Stimulated activated naive CD8-positive, alpha-beta T cell treated with anti-CD3 and anti-CD28 coated beads, Interleukin-15, amount 100 ng/mL, for 72 hours (primary cell): ENCODE data around the gene GGT7.

Experiments
- ATAC-seq: fragments of 150-1000 bp; cut with Tn5 transposase; 2 replicates; pipeline ENCODE4 v1.10.0; 2021; ENCODE audit warnings: mild to moderate bottlenecking, moderate library complexity
- DNase-seq, 2 donors: peaks; one replicate each; pipeline ENCODE4 v3.0.0; 2021 to 2022
- H3K27ac Mint-ChIP-seq, 2 donors: one replicate each; pipeline ENCODE4 v1.8.0; 2022; ENCODE audit warnings: mild to moderate bottlenecking in 2 of 2, mixed read lengths in 2 of 2, moderate library complexity in 2 of 2
- H3K27me3 Mint-ChIP-seq: one replicate; pipeline ENCODE4 v1.8.0; 2022; ENCODE audit warnings: mixed read lengths
- H3K4me1 Mint-ChIP-seq: one replicate; pipeline ENCODE4 v1.8.0; 2022; ENCODE audit warnings: mild to moderate bottlenecking, mixed read lengths
- H3K4me3 Mint-ChIP-seq, 2 donors: one replicate each; pipeline ENCODE4 v1.8.0; 2022; ENCODE audit warnings: mild to moderate bottlenecking in 2 of 2, mixed read lengths in 2 of 2, moderate library complexity in 1 of 2
- H3K9me3 Mint-ChIP-seq, 2 donors: one replicate each; pipeline ENCODE4 v1.8.0; 2022; ENCODE audit warnings: mixed read lengths in 2 of 2

Gene GGT7

GRCh38 chr20:34871966-34872621 lies 562 bp downstream of the GGT7 start:
- peak overlapping the region; percentile 1 to 92 for H3K27ac Mint-ChIP-seq
- no peaks in the 10 kb centered on the region for H3K9me3 Mint-ChIP-seq
- peaks cover 63% of the 10 kb centered on the region for H3K4me1 Mint-ChIP-seq
- no peaks in the 10 kb centered on the region for H3K27me3 Mint-ChIP-seq
- ATAC-seq (no peak), DNase-seq (peak in 1 of 2 donors; percentile 18)
- H3K4me3 Mint-ChIP-seq = peak overlapping the region; percentile 93 to 94

GRCh38 chr20:34871320-34871926 lies 1.2 kb downstream of the GGT7 start:
- no peak for ATAC-seq
- no peaks in the 10 kb centered on the region for H3K9me3 Mint-ChIP-seq
- peak overlapping the region; percentile 93 to 94 for H3K4me3 Mint-ChIP-seq
- H3K4me1 Mint-ChIP-seq = peaks cover 57% of the 10 kb centered on the region
- H3K27ac Mint-ChIP-seq = peak overlapping the region in 1 of 2 donors; percentile 32
- DNase-seq = no peak
- no peaks in the 10 kb centered on the region for H3K27me3 Mint-ChIP-seq

GRCh38 chr20:34864216-34864615 lies 8.4 kb downstream of the GGT7 start:
- DNase-seq (no peak), ATAC-seq (no peak)
- Mint-ChIP-seq H3K9me3 (no peaks in the 10 kb centered on the region), H3K4me1 (peaks cover under 1% of the 10 kb centered on the region), H3K27me3 (no peaks in the 10 kb centered on the region), H3K27ac (no peak overlapping the region), H3K4me3 (no peak overlapping the region)

- Mint-ChIP-seq H3K27ac (peak overlapping the region in 1 of 2 donors; percentile 58), H3K27me3 (no peaks in the 10 kb centered on the region), H3K4me1 (no peaks in the 10 kb centered on the region), H3K9me3 (no peaks in the 10 kb centered on the region), H3K4me3 (no peak overlapping the region)
- no peak for DNase-seq
- no peak for ATAC-seq
Measured at GRCh38 chr20:34863421-34863965, 9.2 kb downstream of the GGT7 start.

GRCh38 chr20:34862724-34863123 lies 9.9 kb downstream of the GGT7 start:
- Mint-ChIP-seq H3K4me1 (no peaks in the 10 kb centered on the region), H3K4me3 (no peak overlapping the region), H3K9me3 (no peaks in the 10 kb centered on the region), H3K27ac (peak overlapping the region in 1 of 2 donors; percentile 79), H3K27me3 (no peaks in the 10 kb centered on the region)
- no peak for ATAC-seq
- DNase-seq = no peak

- no peaks in the 10 kb centered on the region for H3K9me3 Mint-ChIP-seq
- no peaks in the 10 kb centered on the region for H3K4me1 Mint-ChIP-seq
- H3K27me3 Mint-ChIP-seq = no peaks in the 10 kb centered on the region
- no peak for DNase-seq
- ATAC-seq = no peak
- no peak overlapping the region for H3K4me3 Mint-ChIP-seq
- peak overlapping the region in 1 of 2 donors; percentile 39 for H3K27ac Mint-ChIP-seq
Measured at GRCh38 chr20:34861386-34862084, 11.1 kb downstream of the GGT7 start.

GRCh38 chr20:34859826-34860545 lies 12.7 kb downstream of the GGT7 start:
- no peak for DNase-seq
- H3K27me3 Mint-ChIP-seq = no peaks in the 10 kb centered on the region
- no peaks in the 10 kb centered on the region for H3K9me3 Mint-ChIP-seq
- H3K4me3 Mint-ChIP-seq = no peak overlapping the region
- H3K27ac Mint-ChIP-seq = no peak overlapping the region
- no peaks in the 10 kb centered on the region for H3K4me1 Mint-ChIP-seq
- ATAC-seq = no peak

- Mint-ChIP-seq H3K4me3 (no peak overlapping the region), H3K9me3 (no peaks in the 10 kb centered on the region), H3K27me3 (no peaks in the 10 kb centered on the region), H3K27ac (no peak overlapping the region), H3K4me1 (no peaks in the 10 kb centered on the region)
- ATAC-seq = no peak
- no peak for DNase-seq
Measured at GRCh38 chr20:34859367-34859766, 13.3 kb downstream of the GGT7 start.

GRCh38 chr20:34852298-34852697 lies 20.4 kb downstream of the GGT7 start:
- DNase-seq = no peak

GRCh38 chr20:34850969-34851368 lies 21.7 kb downstream of the GGT7 start:
- Mint-ChIP-seq H3K27ac (no peak overlapping the region), H3K4me1 (no peaks in the 10 kb centered on the region), H3K9me3 (no peaks in the 10 kb centered on the region), H3K4me3 (no peak overlapping the region), H3K27me3 (no peaks in the 10 kb centered on the region)
- DNase-seq (no peak), ATAC-seq (no peak)

More at GRCh38 chr20:34852298-34852697, 20.4 kb downstream of the GGT7 start:
- no peaks in the 10 kb centered on the region for H3K9me3 Mint-ChIP-seq
- H3K4me1 Mint-ChIP-seq = no peaks in the 10 kb centered on the region
- no peak for ATAC-seq
- no peaks in the 10 kb centered on the region for H3K27me3 Mint-ChIP-seq
- H3K27ac Mint-ChIP-seq = no peak overlapping the region
- no peak overlapping the region for H3K4me3 Mint-ChIP-seq

- no peak overlapping the region for H3K27ac Mint-ChIP-seq
- H3K4me3 Mint-ChIP-seq = no peak overlapping the region
- no peaks in the 10 kb centered on the region for H3K9me3 Mint-ChIP-seq
- H3K4me1 Mint-ChIP-seq = no peaks in the 10 kb centered on the region
- no peaks in the 10 kb centered on the region for H3K27me3 Mint-ChIP-seq
- no peak for DNase-seq
- ATAC-seq = no peak
Measured at GRCh38 chr20:34849778-34850177, 22.9 kb downstream of the GGT7 start.

- Mint-ChIP-seq H3K4me1 (no peaks in the 10 kb centered on the region), H3K27me3 (no peaks in the 10 kb centered on the region)
- DNase-seq = no peak
Measured at GRCh38 chr20:34848597-34848996, 24.1 kb downstream of the GGT7 start.

GRCh38 chr20:34843421-34843820 lies 29.2 kb downstream of the GGT7 start:
- H3K4me3 Mint-ChIP-seq = no peak overlapping the region
- no peak overlapping the region for H3K27ac Mint-ChIP-seq
- H3K9me3 Mint-ChIP-seq = no peaks in the 10 kb centered on the region

More at GRCh38 chr20:34848597-34848996, 24.1 kb downstream of the GGT7 start:
- Mint-ChIP-seq H3K9me3 (no peaks in the 10 kb centered on the region), H3K4me3 (no peak overlapping the region), H3K27ac (no peak overlapping the region)
- no peak for ATAC-seq

GRCh38 chr20:34842143-34842542 lies 30.5 kb downstream of the GGT7 start:
- no peaks in the 10 kb centered on the region for H3K27me3 Mint-ChIP-seq
- H3K27ac Mint-ChIP-seq = no peak overlapping the region
- H3K9me3 Mint-ChIP-seq = no peaks in the 10 kb centered on the region
- H3K4me3 Mint-ChIP-seq = no peak overlapping the region
- no peak for ATAC-seq
- no peaks in the 10 kb centered on the region for H3K4me1 Mint-ChIP-seq
- no peak for DNase-seq

More at GRCh38 chr20:34843421-34843820, 29.2 kb downstream of the GGT7 start:
- Mint-ChIP-seq H3K4me1 (no peaks in the 10 kb centered on the region), H3K27me3 (no peaks in the 10 kb centered on the region)
- DNase-seq (no peak), ATAC-seq (no peak)

GRCh38 chr20:34834459-34834893 lies 38.2 kb downstream of the GGT7 start:
- Mint-ChIP-seq H3K27me3 (peaks cover 18% of the 10 kb centered on the region), H3K4me1 (peaks cover 5% of the 10 kb centered on the region), H3K9me3 (no peaks in the 10 kb centered on the region), H3K4me3 (no peak overlapping the region), H3K27ac (no peak overlapping the region)
- ATAC-seq (no peak), DNase-seq (no peak)
